ENCODE measurements around the gene MCC.

- TF ChIP-seq GATA2 (IDR thresholded peaks at IDR 0.05; ENCODE audit: low read depth, low read length) (no peak), GATA3 (IDR thresholded peaks at IDR 0.05; ENCODE audit: low read depth, low read length) (no peak)
Measured at GRCh38 chr5:113520899-113521298, 32.6 kb upstream of the MCC start.
